ENCODE measurements around the gene C6orf15.

The C6orf15 gene

GRCh38 chr6:31090275-31090972 is 22.0 kb downstream of the C6orf15 start:
- Histone ChIP-seq H3K79me2 (ENCODE audit: low read length) (no peaks in the 10 kb centered on the region), H3K9me3 (replicated peaks; ENCODE audit: insufficient read depth, low read length) (no peaks in the 10 kb centered on the region), H3K9me2 (replicated peaks; ENCODE audit: insufficient read depth, low read length) (no peaks in the 10 kb centered on the region), H3K9ac (ENCODE audit: low read length) (no peak overlapping the region), H4K20me1 (ENCODE audit: insufficient read depth, low read length) (no peaks in the 10 kb centered on the region), H2AFZ (ENCODE audit: low read length) (no peak overlapping the region), H3K4me2 (ENCODE audit: low read depth, low read length) (no peak overlapping the region), H3K4me3 (ENCODE audit: low read length) (no peak overlapping the region), H3K36me3 (replicated peaks; ENCODE audit: insufficient read depth, low read length) (no peaks in the 10 kb centered on the region), H3K4me1 (ENCODE audit: low read length) (peaks cover 13% of the 10 kb centered on the region), H3K27ac (ENCODE audit: low read length) (no peak overlapping the region), H3F3A (ENCODE audit: insufficient read depth, low read length) (no peaks in the 10 kb centered on the region), H3K27me3 (replicated peaks; ENCODE audit: insufficient read depth, low read length) (no peaks in the 10 kb centered on the region)
- TF ChIP-seq EZH2 (optimal IDR thresholded peaks at IDR 0.05; ENCODE audit: low read depth, low read length) (no peak), EZH2phosphoT487 (IDR thresholded peaks at IDR 0.05; ENCODE audit: low read length) (no peak), CTCF (IDR thresholded peaks at IDR 0.05; ENCODE audit: low read length) (no peak)
- DNase-seq = no peak

DNA sequence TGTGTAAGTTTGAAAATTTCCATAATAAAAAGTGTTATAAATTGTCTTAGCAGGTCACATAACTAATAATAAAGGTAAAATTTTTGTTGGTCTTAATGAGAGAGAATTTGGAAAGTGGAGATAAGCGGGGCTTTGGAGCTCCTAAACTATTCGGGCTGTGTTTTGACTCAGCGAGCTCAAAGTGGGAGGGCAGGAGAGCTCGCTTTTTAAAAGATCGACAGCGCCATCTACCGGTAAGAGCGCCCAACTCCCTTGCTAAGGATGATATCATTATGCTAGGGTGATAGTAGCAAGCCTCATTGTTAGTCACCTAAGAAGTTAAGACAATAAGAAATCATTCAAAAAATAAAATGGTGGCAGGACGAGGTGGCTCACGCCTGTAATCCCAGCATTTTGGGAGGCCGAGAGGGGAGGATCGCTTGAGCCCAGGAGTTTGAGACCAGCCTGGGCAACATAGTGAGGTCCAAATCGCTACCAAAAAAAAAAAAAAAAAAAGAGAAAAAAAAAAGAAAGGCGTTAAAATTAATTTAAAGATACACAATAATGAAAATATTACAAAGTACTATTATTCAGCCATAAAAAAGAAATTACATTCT is 24.8 kb downstream of the C6orf15 start:
- Histone ChIP-seq H3K27me3 (replicated peaks; ENCODE audit: insufficient read depth, low read length) (no peaks in the 10 kb centered on the region), H3K4me2 (ENCODE audit: low read depth, low read length) (no peak overlapping the region), H3K4me1 (ENCODE audit: low read length) (no peaks in the 10 kb centered on the region), H3K79me2 (ENCODE audit: low read length) (no peaks in the 10 kb centered on the region), H3K4me3 (ENCODE audit: low read length) (no peak overlapping the region), H3K27ac (ENCODE audit: low read length) (no peak overlapping the region), H3F3A (ENCODE audit: insufficient read depth, low read length) (no peaks in the 10 kb centered on the region), H2AFZ (ENCODE audit: low read length) (no peak overlapping the region), H3K9me3 (replicated peaks; ENCODE audit: insufficient read depth, low read length) (no peaks in the 10 kb centered on the region), H4K20me1 (ENCODE audit: insufficient read depth, low read length) (no peaks in the 10 kb centered on the region), H3K9me2 (replicated peaks; ENCODE audit: insufficient read depth, low read length) (no peaks in the 10 kb centered on the region), H3K36me3 (replicated peaks; ENCODE audit: insufficient read depth, low read length) (no peaks in the 10 kb centered on the region), H3K9ac (ENCODE audit: low read length) (no peak overlapping the region)
- DNase-seq = peak; percentile 78
- peak; percentile 65 for TF ChIP-seq CTCF (IDR thresholded peaks at IDR 0.05; ENCODE audit: low read length)
- TF ChIP-seq EZH2phosphoT487 (IDR thresholded peaks at IDR 0.05; ENCODE audit: low read length) = no peak
- TF ChIP-seq EZH2 (optimal IDR thresholded peaks at IDR 0.05; ENCODE audit: low read depth, low read length) = no peak

GRCh38 chr6:31086788-31087440 is 25.5 kb downstream of the C6orf15 start:
- H3K4me2 ChIP-seq (ENCODE audit: low read depth, low read length) = no peak overlapping the region

More at GRCh38 chr6:31086788-31087440, 25.5 kb downstream of the C6orf15 start:
- H3F3A ChIP-seq (ENCODE audit: insufficient read depth, low read length) = no peaks in the 10 kb centered on the region
- no peaks in the 10 kb centered on the region for H3K9me2 ChIP-seq (replicated peaks; ENCODE audit: insufficient read depth, low read length)
- no peaks in the 10 kb centered on the region for H3K4me1 ChIP-seq (ENCODE audit: low read length)
- H4K20me1 ChIP-seq (ENCODE audit: insufficient read depth, low read length) = no peaks in the 10 kb centered on the region
- no peaks in the 10 kb centered on the region for H3K9me3 ChIP-seq (replicated peaks; ENCODE audit: insufficient read depth, low read length)
- no peak overlapping the region for H3K9ac ChIP-seq (ENCODE audit: low read length)
- DNase-seq = no peak
- H2AFZ ChIP-seq (ENCODE audit: low read length) = no peak overlapping the region
- TF ChIP-seq EZH2 (optimal IDR thresholded peaks at IDR 0.05; ENCODE audit: low read depth, low read length) = no peak
- no peak for TF ChIP-seq CTCF (IDR thresholded peaks at IDR 0.05; ENCODE audit: low read length)
- TF ChIP-seq EZH2phosphoT487 (IDR thresholded peaks at IDR 0.05; ENCODE audit: low read length) = no peak
- H3K36me3 ChIP-seq (replicated peaks; ENCODE audit: insufficient read depth, low read length) = no peaks in the 10 kb centered on the region
- H3K79me2 ChIP-seq (ENCODE audit: low read length) = no peaks in the 10 kb centered on the region
- H3K27me3 ChIP-seq (replicated peaks; ENCODE audit: insufficient read depth, low read length) = no peaks in the 10 kb centered on the region
- no peak overlapping the region for H3K27ac ChIP-seq (ENCODE audit: low read length)
- H3K4me3 ChIP-seq (ENCODE audit: low read length) = no peak overlapping the region

All from MM.1S (cell line).